Endothelial cell (in vitro differentiated cells): Measurements from ENCODE around the gene MXRA8. TPM values are rescaled to one million over a fixed set of nuclear protein-coding genes. Genes with fewer than 3 reads are reported as not detected.

ENCODE experiments used
- DNase-seq: peaks from one replicate; pipeline ENCODE4 v3.0.0; 2021; ENCODE audit warnings: low spot score
- H3K27ac Mint-ChIP-seq: one replicate; pipeline ENCODE4 v1.8.0; 2021; ENCODE audit warnings: mixed read lengths, inconsistent platforms; ENCODE audit not compliant: unreplicated experiment
- H3K27me3 Mint-ChIP-seq: one replicate; pipeline ENCODE4 v1.8.0; 2021; ENCODE audit warnings: mild to moderate bottlenecking, moderate library complexity, mixed read lengths, inconsistent platforms; ENCODE audit not compliant: unreplicated experiment
- H3K36me3 Mint-ChIP-seq: one replicate; pipeline ENCODE4 v1.8.0; 2021; ENCODE audit warnings: mild to moderate bottlenecking, low read depth, mixed read lengths, inconsistent platforms; ENCODE audit not compliant: unreplicated experiment
- H3K4me1 Mint-ChIP-seq: one replicate; pipeline ENCODE4 v1.8.0; 2021; ENCODE audit warnings: mild to moderate bottlenecking, mixed read lengths, inconsistent platforms; ENCODE audit not compliant: unreplicated experiment
- H3K4me3 Mint-ChIP-seq: one replicate; pipeline ENCODE4 v1.8.0; 2021; ENCODE audit warnings: mild to moderate bottlenecking, mixed read lengths, inconsistent platforms; ENCODE audit not compliant: unreplicated experiment
- H3K9me3 Mint-ChIP-seq: one replicate; pipeline ENCODE4 v1.8.0; 2021; ENCODE audit warnings: mixed read lengths, inconsistent platforms; ENCODE audit not compliant: unreplicated experiment
- CTCF ChIP-seq: fragments of 200-600 bp; sonication (generic); IDR thresholded peaks from one replicate; pipeline ENCODE4 v1.5.0; 2021; ENCODE audit warnings: antibody characterized with exemption; ENCODE audit not compliant: unreplicated experiment
- long read RNA-seq: library from polyadenylated mRNA; unstranded; transcript quantifications from one replicate; pipeline ENCODE4 v2.0.0, GENCODE V29; 2020; ENCODE audit not compliant: unreplicated experiment
- total RNA-seq: library from RNA; stranded (reverse); fragmentation: NEBNext Ultra II Directional; extraction: Animal tissue kit (Norgen Biotek cat#: 25700); gene quantifications from one replicate; pipeline ENCODE4 v1.2.1, GENCODE V29; 2021; ENCODE audit not compliant: unreplicated experiment

The MXRA8 gene
- 0.64 TPM for total RNA-seq
- long read RNA-seq, result 0 reads

DNA sequence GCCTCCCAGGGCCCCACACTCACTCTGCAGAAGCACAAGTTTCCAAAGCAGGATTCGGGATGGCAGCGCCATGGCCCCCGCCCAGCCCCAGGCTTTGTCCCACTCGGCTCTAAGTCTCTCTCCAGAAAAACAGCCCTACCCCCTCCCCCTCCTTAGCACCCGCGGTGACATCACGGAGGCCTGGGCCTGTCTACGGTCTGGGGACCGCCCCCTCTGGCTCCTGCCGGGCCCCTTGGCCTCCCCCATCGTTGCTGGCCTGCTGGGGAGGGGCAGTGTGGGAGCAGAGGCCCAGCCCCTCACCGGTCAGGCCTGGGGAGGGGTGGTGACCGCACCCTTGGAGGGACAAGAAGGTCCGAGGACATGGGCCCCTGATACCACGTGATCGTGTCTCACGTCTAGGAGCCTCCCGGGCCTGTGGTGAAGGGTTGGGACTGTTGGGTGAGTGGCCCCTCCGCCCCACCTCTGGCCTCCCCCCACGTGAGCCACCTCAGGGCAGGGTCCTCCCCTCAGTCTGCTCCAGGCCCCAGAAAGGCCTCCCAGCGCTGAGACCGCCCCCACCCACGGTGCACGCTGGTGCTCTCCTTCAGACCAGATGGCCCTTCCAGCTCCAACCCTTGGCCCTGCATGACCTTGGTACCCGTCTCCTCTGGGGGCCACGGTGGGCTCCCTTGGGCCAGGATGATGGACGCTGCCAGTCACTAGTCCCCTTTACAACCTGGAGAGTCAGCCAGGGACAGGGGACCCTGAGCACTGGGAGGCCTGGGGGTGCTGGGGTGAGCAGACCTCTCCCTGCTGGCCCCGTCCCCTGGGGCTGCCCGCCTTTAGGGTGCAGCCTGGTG, at the start of gene MXRA8:
TSS of gene MXRA8 (minus strand) at position 123 of the 839 bp plus-strand sequence. CDS start at position 72, 51 bp downstream.
- DNase-seq, result no peak
- peaks cover 22% of the 10 kb centered on the region for H3K27me3 Mint-ChIP-seq
- TF ChIP-seq CTCF, result no peak

GRCh38 chr1:1407636-1408318, 49.4 kb upstream of the MXRA8 start:
- no peak for TF ChIP-seq CTCF
- Mint-ChIP-seq H3K4me3 (peak overlapping the region; percentile 92), H3K4me1 (peaks cover 9% of the 10 kb centered on the region), H3K27me3 (peaks cover 10% of the 10 kb centered on the region), H3K27ac (no peak overlapping the region), H3K36me3 (peaks cover 18% of the 10 kb centered on the region), H3K9me3 (no peaks in the 10 kb centered on the region)
- DNase-seq, result peak; percentile 68

More for the DNA sequence above, at the start of gene MXRA8:
- H3K36me3 Mint-ChIP-seq, result no peaks in the 10 kb centered on the region
- no peak within 1 kb of the TSS for H3K27ac Mint-ChIP-seq
- H3K4me1 Mint-ChIP-seq, result no peaks in the 10 kb centered on the region
- H3K4me3 Mint-ChIP-seq, result no peak within 1 kb of the TSS
- no peaks in the 10 kb centered on the region for H3K9me3 Mint-ChIP-seq

DNA sequence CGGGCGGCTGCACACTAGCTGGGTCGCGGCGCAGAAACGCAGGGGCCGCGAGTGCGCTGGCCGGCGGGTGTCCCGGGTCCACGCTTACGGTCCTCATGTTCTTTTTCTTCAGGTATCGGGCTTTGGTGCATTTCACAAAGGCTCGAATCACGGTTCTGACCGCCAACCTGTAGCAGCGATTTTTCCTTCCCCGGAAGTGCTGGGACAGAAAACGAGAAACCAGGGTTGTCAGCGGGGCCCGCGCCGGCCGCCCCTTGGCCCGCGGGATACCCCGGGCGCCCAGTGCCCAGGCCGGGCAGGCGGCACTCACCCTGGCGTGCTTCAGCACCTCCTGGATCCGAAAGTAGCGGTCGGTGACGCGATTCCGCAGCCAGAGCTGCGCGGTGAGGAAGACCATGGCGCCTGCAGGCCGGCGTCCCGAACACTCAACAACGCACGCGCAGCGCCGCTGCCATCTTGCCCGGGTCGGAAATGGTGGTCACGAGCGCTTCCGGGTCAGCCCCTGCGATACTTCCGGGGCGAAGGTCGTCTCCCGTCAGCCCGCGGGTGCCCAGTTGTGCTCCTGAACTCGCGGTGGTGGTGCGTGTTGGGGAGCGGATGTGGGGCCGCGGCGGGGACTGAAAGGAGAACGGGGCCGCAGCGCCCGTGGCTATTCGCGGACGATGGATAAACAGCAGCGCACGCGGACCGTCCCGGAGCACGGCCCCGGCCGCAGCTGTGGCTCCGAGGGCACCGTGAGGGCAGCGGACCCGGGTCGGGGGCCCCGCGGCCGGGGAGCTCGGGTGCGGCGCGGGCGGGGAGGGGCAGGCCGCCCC, 48.7 kb upstream of the MXRA8 start, which contains the start of gene MRPL20:
TSS of gene MRPL20 (minus strand) at position 473 of the 815 bp plus-strand sequence. CDS start at position 397, 76 bp downstream.
- Mint-ChIP-seq H3K27me3 (peaks cover 13% of the 10 kb centered on the region), H3K36me3 (peaks cover 21% of the 10 kb centered on the region), H3K4me1 (peaks cover 11% of the 10 kb centered on the region), H3K27ac (peak within 1 kb of the TSS; percentile 74), H3K4me3 (peak within 1 kb of the TSS; percentile 94), H3K9me3 (no peaks in the 10 kb centered on the region)
- peak; percentile 84 for DNase-seq
- no peak for TF ChIP-seq CTCF

DNA sequence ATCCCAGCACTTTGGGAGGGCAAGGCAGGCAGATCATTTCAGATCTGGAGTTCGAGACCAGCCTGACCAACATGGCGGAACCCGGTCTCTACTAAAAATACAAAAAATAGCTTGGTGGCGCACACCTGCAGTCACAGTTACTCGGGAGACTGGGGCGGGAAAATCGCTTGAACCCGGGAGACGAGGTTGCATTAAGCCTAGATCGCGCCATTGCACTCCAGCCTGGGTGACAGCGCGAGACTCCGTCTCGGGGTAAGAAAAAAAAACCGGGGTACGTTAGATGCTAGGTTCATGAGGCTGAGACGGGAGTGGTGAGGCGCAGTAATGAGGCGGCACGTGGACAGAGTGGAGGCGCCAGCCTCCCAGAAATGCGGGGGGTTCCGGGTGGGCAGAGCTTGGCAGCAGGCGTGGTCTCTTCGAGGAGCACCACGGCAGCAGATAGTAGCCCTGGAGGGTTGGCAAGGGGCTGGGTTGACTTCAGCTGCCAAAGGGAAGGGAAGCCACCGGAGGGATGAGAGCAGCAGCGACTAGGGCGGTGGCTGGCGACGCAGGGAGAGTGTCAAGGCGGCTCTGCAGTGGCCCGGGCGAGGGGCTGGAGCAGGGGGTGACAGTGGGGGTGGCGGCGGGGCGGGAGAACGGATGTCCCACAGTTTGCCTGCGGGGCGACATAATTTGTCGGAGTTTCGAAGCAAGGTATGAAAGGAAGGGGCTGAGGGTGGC, 47.9 kb upstream of the MXRA8 start:
- Mint-ChIP-seq H3K9me3 (no peaks in the 10 kb centered on the region), H3K4me3 (peak overlapping the region; percentile 94), H3K36me3 (peaks cover 27% of the 10 kb centered on the region), H3K4me1 (peaks cover 18% of the 10 kb centered on the region), H3K27ac (peak overlapping the region; percentile 74), H3K27me3 (peaks cover 13% of the 10 kb centered on the region)
- no peak for TF ChIP-seq CTCF
- DNase-seq, result no peak
